Hepatocyte (in vitro differentiated cells): ENCODE data around the gene SPAG16. TPM values are rescaled to one million over a fixed set of nuclear protein-coding genes. Genes with fewer than 3 reads are reported as not detected.

ENCODE experiments used
- DNase-seq: peaks from one replicate; pipeline ENCODE4 v3.0.0-alpha.2; 2016; ENCODE audit warnings: low spot score
- H2AFZ ChIP-seq: fragments of 200-600 bp; sonication (generic); 2 replicates; pipeline ENCODE4 v1.6.0; 2016; ENCODE audit warnings: antibody characterized with exemption, mild to moderate bottlenecking
- H3K27ac ChIP-seq: fragments of 200-600 bp; sonication (generic); 2 replicates; pipeline ENCODE4 v1.5.1; 2016; ENCODE audit warnings: mild to moderate bottlenecking
- H3K27me3 ChIP-seq: fragments of 200-600 bp; sonication (generic); 2 replicates; pipeline ENCODE4 v1.6.1; 2016
- H3K36me3 ChIP-seq: fragments of 200-600 bp; sonication (generic); replicated peaks from 2 replicates; pipeline ENCODE4 v1.5.1; 2016; ENCODE audit warnings: low read depth; ENCODE audit not compliant: insufficient read depth
- H3K4me1 ChIP-seq: fragments of 200-600 bp; sonication (generic); 2 replicates; pipeline ENCODE4 v1.5.1; 2016; ENCODE audit warnings: mild to moderate bottlenecking, moderate library complexity; ENCODE audit not compliant: insufficient read depth
- H3K4me2 ChIP-seq: fragments of 200-600 bp; sonication (generic); 2 replicates; pipeline ENCODE4 v1.6.0; 2016
- H3K4me3 ChIP-seq: fragments of 200-600 bp; sonication (generic); 2 replicates; pipeline ENCODE4 v1.5.1; 2016; ENCODE audit warnings: mild to moderate bottlenecking
- H3K79me2 ChIP-seq: fragments of 200-600 bp; sonication (generic); 2 replicates; pipeline ENCODE4 v1.6.0; 2017; ENCODE audit warnings: mild to moderate bottlenecking
- H3K9me2 ChIP-seq: fragments of 200-600 bp; sonication (generic); replicated peaks from 2 replicates; pipeline ENCODE4 v1.6.0; 2017; ENCODE audit warnings: mild to moderate bottlenecking; ENCODE audit not compliant: insufficient read depth
- H3K9me3 ChIP-seq: fragments of 200-600 bp; sonication (generic); 2 replicates; pipeline ENCODE4 v1.5.1; 2016; ENCODE audit warnings: low read depth, mild to moderate bottlenecking
- H4K20me1 ChIP-seq: fragments of 200-600 bp; sonication (generic); 2 replicates; pipeline ENCODE4 v1.6.0; 2016; ENCODE audit warnings: mild to moderate bottlenecking; ENCODE audit not compliant: insufficient read depth, poor library complexity, severe bottlenecking
- EZH2 ChIP-seq: fragments of 200-600 bp; sonication (generic); IDR thresholded peaks from 2 replicates; pipeline ENCODE4 v1.6.1; 2016; ENCODE audit warnings: antibody characterized with exemption, mild to moderate bottlenecking, borderline replicate concordance
- EZH2phosphoT487 ChIP-seq: fragments of 200-600 bp; sonication (generic); IDR thresholded peaks from one replicate; pipeline ENCODE4 v1.6.1; 2018; ENCODE audit warnings: antibody characterized with exemption, mild to moderate bottlenecking, low read depth, moderate library complexity; ENCODE audit not compliant: unreplicated experiment, severe bottlenecking
- WGBS: methylation state at CpG from one replicate; pipeline ENCODE4 v1.1.6; 2016; ENCODE audit warnings: low lambda C conversion rate; ENCODE audit errors: missing lambda C conversion rate; 5-methylcytosine and 5-hydroxymethylcytosine counted together
- polyA plus RNA-seq: library from polyadenylated mRNA; unstranded; fragments of >200 nt; fragmentation: Nextera tagmentation; extraction: Ambion mirVana; gene quantifications from 2 replicates; pipeline ENCODE4 v1.2.1, GENCODE V29; 2016
- total RNA-seq: library from RNA; depleted of rRNA; stranded (reverse); fragments of >200 nt; gene quantifications from 2 replicates; pipeline ENCODE4 v1.2.3, GENCODE V29; 2014
- TF ChIP-seq, protein P1 (sequence below): fragments of 200-600 bp; sonication (generic); IDR thresholded peaks from 2 replicates; pipeline ENCODE4 v1.5.1; 2016; ENCODE audit warnings: antibody characterized with exemption, mild to moderate bottlenecking; ENCODE audit not compliant: poor library complexity

Gene SPAG16
- total and polyA plus RNA-seq, 2 experiments from 2014 or later, result 52.1 to 56.9 TPM

DNA sequence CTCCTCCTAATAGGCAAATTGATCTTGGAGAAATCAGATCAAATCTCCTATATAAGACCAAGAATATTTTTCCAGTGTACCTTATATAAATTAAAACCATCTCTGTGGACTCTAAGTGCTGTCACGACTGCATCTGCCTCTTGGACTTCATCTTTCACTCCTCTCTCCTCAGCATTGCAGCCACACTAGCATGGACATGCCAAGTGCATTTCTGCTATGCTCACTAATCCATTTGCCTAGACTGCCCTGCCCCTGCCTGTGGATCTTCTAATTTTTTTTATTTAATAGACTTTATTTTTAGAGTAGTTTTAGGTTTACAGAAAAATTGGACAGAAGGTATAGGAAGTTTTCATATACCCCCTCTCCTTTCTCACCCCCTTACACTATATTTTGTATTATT lies 979.9 kb downstream of the SPAG16 start:
- DNase-seq, result no peak
- Histone ChIP-seq H3K4me2 (no peak overlapping the region), H3K36me3 (no peaks in the 10 kb centered on the region), H3K27me3 (no peaks in the 10 kb centered on the region), H3K27ac (no peak overlapping the region), H3K4me1 (no peaks in the 10 kb centered on the region), H3K4me3 (no peak overlapping the region), H3K9me3 (no peaks in the 10 kb centered on the region), H3K9me2 (no peaks in the 10 kb centered on the region), H4K20me1 (no peaks in the 10 kb centered on the region), H2AFZ (no peak overlapping the region), H3K79me2 (no peaks in the 10 kb centered on the region)
- TF ChIP-seq, protein P1, sequence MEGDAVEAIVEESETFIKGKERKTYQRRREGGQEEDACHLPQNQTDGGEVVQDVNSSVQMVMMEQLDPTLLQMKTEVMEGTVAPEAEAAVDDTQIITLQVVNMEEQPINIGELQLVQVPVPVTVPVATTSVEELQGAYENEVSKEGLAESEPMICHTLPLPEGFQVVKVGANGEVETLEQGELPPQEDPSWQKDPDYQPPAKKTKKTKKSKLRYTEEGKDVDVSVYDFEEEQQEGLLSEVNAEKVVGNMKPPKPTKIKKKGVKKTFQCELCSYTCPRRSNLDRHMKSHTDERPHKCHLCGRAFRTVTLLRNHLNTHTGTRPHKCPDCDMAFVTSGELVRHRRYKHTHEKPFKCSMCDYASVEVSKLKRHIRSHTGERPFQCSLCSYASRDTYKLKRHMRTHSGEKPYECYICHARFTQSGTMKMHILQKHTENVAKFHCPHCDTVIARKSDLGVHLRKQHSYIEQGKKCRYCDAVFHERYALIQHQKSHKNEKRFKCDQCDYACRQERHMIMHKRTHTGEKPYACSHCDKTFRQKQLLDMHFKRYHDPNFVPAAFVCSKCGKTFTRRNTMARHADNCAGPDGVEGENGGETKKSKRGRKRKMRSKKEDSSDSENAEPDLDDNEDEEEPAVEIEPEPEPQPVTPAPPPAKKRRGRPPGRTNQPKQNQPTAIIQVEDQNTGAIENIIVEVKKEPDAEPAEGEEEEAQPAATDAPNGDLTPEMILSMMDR, result no peak
- no peak for TF ChIP-seq EZH2
- no peak for TF ChIP-seq EZH2phosphoT487
- 64% methylated on average over 1 of the region's 1 CpG for WGBS

DNA sequence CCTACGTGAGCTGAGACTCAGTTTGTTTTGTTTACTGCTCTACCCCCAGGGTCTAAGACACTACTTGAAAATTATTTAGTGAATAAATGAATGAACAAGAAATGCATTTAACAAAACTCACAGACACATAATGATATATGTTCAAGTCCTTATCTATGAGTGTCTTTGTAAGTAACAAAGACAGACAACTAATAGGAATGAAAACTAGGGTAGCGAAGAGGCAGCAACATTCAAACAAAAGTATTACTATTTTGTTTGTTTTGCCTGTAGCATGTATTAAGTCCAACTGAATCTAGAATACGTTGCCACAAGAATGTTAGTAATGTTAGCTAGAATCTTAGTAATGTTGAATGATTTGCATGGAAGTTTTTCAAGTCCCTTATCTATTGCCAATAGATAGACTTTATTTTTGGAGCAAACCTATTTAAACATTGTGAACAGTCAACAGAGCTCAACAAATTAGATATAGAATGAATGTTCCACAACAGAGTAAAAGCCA lies 981.8 kb downstream of the SPAG16 start:
- Histone ChIP-seq H3K27ac (no peak overlapping the region), H3K9me2 (no peaks in the 10 kb centered on the region), H3K4me3 (no peak overlapping the region), H4K20me1 (no peaks in the 10 kb centered on the region), H3K9me3 (no peaks in the 10 kb centered on the region), H3K4me2 (no peak overlapping the region), H3K36me3 (no peaks in the 10 kb centered on the region), H3K4me1 (no peaks in the 10 kb centered on the region), H3K79me2 (no peaks in the 10 kb centered on the region), H3K27me3 (no peaks in the 10 kb centered on the region), H2AFZ (no peak overlapping the region)
- DNase-seq, result no peak
- WGBS, result 72% methylated on average over 3 of the region's 3 CpGs
- TF ChIP-seq EZH2 (no peak), EZH2phosphoT487 (no peak)
- TF ChIP-seq, protein P1, result no peak

DNA sequence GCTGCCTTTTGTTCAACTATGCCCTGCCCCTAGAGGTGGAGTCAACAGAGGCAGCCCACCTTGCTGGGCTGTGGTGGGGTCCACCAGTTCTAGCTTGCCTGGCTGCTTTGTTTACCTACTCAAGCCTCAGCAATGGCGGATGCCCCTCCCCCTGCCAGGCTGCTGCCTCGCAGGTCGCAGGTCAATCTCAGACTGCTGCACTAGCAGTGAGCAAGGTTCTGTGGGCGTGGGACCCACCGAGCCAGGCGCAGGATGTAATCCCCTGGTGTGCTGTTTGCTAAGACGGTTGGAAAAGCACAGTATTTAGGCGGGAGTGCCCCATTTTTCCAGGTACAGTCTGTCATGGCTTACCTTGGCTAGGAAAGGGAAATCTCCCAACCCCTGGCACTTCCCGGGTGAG lies 993.6 kb downstream of the SPAG16 start:
- no peak for DNase-seq
- Histone ChIP-seq H3K4me2 (no peak overlapping the region), H3K9me2 (no peaks in the 10 kb centered on the region), H3K27me3 (no peaks in the 10 kb centered on the region), H2AFZ (no peak overlapping the region), H4K20me1 (no peaks in the 10 kb centered on the region), H3K36me3 (no peaks in the 10 kb centered on the region), H3K4me3 (no peak overlapping the region), H3K27ac (no peak overlapping the region), H3K79me2 (no peaks in the 10 kb centered on the region), H3K4me1 (no peaks in the 10 kb centered on the region), H3K9me3 (no peaks in the 10 kb centered on the region)
- WGBS, result 90% methylated on average over 9 of the region's 9 CpGs
- TF ChIP-seq EZH2 (no peak), EZH2phosphoT487 (no peak)
- TF ChIP-seq, protein P1, result no peak

DNA sequence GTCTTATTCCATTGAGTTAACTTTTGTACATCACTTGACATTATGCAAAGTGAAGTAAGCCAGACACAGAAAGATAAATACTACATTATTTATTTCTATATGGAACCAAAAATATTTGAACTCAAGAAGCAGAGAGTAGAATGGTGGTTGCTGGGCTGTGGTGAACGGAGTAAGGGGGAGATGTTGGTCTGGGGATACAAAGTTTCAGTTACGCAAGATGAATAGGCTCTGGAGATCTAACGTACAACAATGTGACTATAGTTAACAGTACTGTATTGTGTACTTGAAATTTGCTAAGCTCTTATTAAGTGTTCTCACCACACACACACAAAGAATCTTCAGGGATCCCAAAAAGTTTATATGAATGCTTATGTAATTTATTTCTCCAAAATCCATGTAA lies 1001.7 kb downstream of the SPAG16 start:
- no peaks in the 10 kb centered on the region for H3K27me3 ChIP-seq
- H4K20me1 ChIP-seq, result no peaks in the 10 kb centered on the region
- no peak overlapping the region for H2AFZ ChIP-seq
- TF ChIP-seq, protein P1, result no peak
- TF ChIP-seq EZH2phosphoT487 (no peak), EZH2 (no peak)
- no peaks in the 10 kb centered on the region for H3K79me2 ChIP-seq
- H3K9me2 ChIP-seq, result no peaks in the 10 kb centered on the region
- H3K36me3 ChIP-seq, result no peaks in the 10 kb centered on the region
- no peak overlapping the region for H3K27ac ChIP-seq
- DNase-seq, result no peak
- H3K4me3 ChIP-seq, result no peak overlapping the region
- H3K4me1 ChIP-seq, result no peaks in the 10 kb centered on the region
- H3K9me3 ChIP-seq, result no peaks in the 10 kb centered on the region
- WGBS, result 59% methylated on average over 3 of the region's 3 CpGs
- no peak overlapping the region for H3K4me2 ChIP-seq
